Lung (tissue), 10 donors: ENCODE measurements around the gene GOLGA6L9. TPM values are rescaled to one million over a fixed set of nuclear protein-coding genes. Genes with fewer than 3 reads are reported as not detected.
"Not testable (repeated sequence)": the region's sequence is repeated elsewhere in the genome, so short reads cannot be mapped to it uniquely, and the experiment has no call there.

ENCODE experiments used
- ATAC-seq: fragments of 200-7000 bp; cut with Tn5 transposase; one replicate; pipeline ENCODE4 v1.9.1; 2020; ENCODE audit warnings: moderate number of reproducible peaks; ENCODE audit not compliant: insufficient read depth, low FRiP score
- DNase-seq, 3 donors: peaks; one replicate each; pipeline ENCODE4 v3.0.0-alpha.2; 2013 to 2017
- H3K27ac ChIP-seq, 2 donors: one replicate each; pipeline ENCODE4 v1.5.1; 2013; ENCODE audit warnings: mild to moderate bottlenecking in 2 of 2, moderate library complexity in 2 of 2, control low read depth in 1 of 2, inconsistent platforms in 1 of 2, low read depth in 1 of 2, low read length in 1 of 2
- H3K27me3 ChIP-seq, 3 donors: one replicate each; pipeline ENCODE4 v1.5.1; 2013; ENCODE audit warnings: low read length in 2 of 3; ENCODE audit not compliant: control insufficient read depth in 3 of 3, insufficient read depth in 3 of 3
- H3K36me3 ChIP-seq, 4 donors: one replicate each; pipeline ENCODE4 v1.5.1; 2013; ENCODE audit warnings: low read length in 4 of 4, mild to moderate bottlenecking in 1 of 4, moderate library complexity in 1 of 4; ENCODE audit not compliant: control insufficient read depth in 4 of 4, insufficient read depth in 4 of 4
- H3K4me1 ChIP-seq, 5 donors: one replicate each; pipeline ENCODE4 v1.5.1; 2013; ENCODE audit warnings: low read length in 5 of 5, mild to moderate bottlenecking in 2 of 5, moderate library complexity in 1 of 5; ENCODE audit not compliant: control insufficient read depth in 5 of 5, insufficient read depth in 5 of 5
- H3K4me3 ChIP-seq: one replicate; pipeline ENCODE4 v1.5.1; 2013; ENCODE audit warnings: mild to moderate bottlenecking, control low read depth, moderate library complexity
- H3K9ac ChIP-seq, 2 donors: one replicate each; pipeline ENCODE4 v1.5.1; 2013; ENCODE audit warnings: low read length in 2 of 2, control low read depth in 1 of 2; ENCODE audit not compliant: insufficient read depth in 1 of 2
- H3K9me3 ChIP-seq, 4 donors: one replicate each; pipeline ENCODE4 v1.5.1; 2013; ENCODE audit warnings: low read length in 3 of 4, mild to moderate bottlenecking in 1 of 4, moderate library complexity in 1 of 4; ENCODE audit not compliant: control insufficient read depth in 4 of 4, insufficient read depth in 3 of 4
- WGBS, 2 donors: extraction: QIAGEN DNeasy Blood & Tissue Kit; methylation state at CpG; one replicate each; pipeline ENCODE4 v1.1.7; 2013; 5-methylcytosine and 5-hydroxymethylcytosine counted together
- polyA plus RNA-seq, 2 donors: library from polyadenylated mRNA; stranded (reverse); fragments of 200-250 nt; gene quantifications; one replicate each; pipeline ENCODE4 v1.2.1, GENCODE V29; 2013
- total RNA-seq, 2 donors: library from RNA; depleted of rRNA in 1 of 2; stranded (reverse); fragments of >200 nt in 1 of 2; gene quantifications; one replicate each; pipeline ENCODE4 v1.2.1, GENCODE V29; 2014 to 2021
- donor health status: Bipolar disorder and iron deficiency.
- donor health status: healthy.
- donor health status: DM: yes; HTN: yes; CAD: no.

GOLGA6L9 gene
- total and polyA plus RNA-seq, 4 donors = 1.5 to 13.7 (median 8.2) TPM

DNA sequence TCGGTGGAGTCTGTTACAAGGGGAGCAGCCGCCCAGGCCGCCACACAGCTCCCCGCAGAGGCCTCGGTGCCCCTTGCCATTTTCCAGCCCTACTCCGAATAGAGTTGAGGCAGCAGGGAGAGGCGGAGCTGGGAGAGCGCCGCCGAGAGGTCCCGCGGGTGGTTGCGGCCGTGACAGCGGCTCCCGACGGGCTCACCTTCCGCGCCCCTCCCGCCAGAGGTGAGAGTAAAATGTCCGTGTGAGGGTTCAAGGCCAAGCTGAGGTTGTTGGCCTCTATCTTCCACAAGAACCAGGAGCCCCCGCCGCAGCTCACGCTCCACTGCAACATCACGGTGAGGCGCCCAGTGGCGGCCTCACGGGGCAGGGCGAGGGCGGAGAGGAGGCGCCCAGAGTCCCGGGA, 15.8 kb downstream of the GOLGA6L9 start:
- H3K9ac ChIP-seq, H3K9me3 ChIP-seq, ATAC-seq, H3K4me1 ChIP-seq, H3K36me3 ChIP-seq, DNase-seq, H3K4me3 ChIP-seq, H3K27me3 ChIP-seq: not testable (repeated sequence)
- peak overlapping the region in 1 of 2 donors; percentile 70 for H3K27ac ChIP-seq
- WGBS, 2 donors = 1% methylated on average over 12 to 31 of the region's 32 CpGs

DNA sequence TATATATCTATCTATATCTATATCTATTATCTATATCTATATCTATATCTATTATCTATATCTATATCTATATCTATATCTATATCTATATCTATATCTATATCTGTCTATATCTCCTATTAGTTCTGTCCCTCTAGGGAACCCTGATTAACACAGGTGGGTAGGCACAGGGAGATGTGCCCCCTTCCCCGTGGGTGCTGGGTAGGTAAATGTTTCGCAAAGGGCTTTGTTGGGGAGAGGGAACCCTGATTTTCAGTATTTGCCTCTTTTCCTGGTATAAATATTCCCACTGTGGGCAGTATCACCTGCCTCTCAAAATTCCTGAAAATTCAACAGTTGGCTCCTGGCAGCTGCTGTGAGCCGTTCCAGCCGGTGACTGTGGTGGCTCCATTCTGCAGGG, 27.7 kb downstream of the GOLGA6L9 start:
- not testable (repeated sequence) for ATAC-seq, H3K27me3 ChIP-seq, H3K27ac ChIP-seq, H3K9me3 ChIP-seq, H3K4me3 ChIP-seq, H3K9ac ChIP-seq, H3K36me3 ChIP-seq, H3K4me1 ChIP-seq, DNase-seq
- WGBS, 2 donors = 93 to 94% methylated on average over 2 of the region's 4 CpGs

GRCh38 chr15:82465629-82466028, 36.0 kb downstream of the GOLGA6L9 start:
- H3K4me3 ChIP-seq, H3K27ac ChIP-seq, H3K36me3 ChIP-seq, DNase-seq, H3K4me1 ChIP-seq, H3K9ac ChIP-seq, H3K9me3 ChIP-seq, ATAC-seq, H3K27me3 ChIP-seq: not testable (repeated sequence)
- WGBS, 2 donors = no CpG with 5 or more reads among the region's 5 CpGs

DNA sequence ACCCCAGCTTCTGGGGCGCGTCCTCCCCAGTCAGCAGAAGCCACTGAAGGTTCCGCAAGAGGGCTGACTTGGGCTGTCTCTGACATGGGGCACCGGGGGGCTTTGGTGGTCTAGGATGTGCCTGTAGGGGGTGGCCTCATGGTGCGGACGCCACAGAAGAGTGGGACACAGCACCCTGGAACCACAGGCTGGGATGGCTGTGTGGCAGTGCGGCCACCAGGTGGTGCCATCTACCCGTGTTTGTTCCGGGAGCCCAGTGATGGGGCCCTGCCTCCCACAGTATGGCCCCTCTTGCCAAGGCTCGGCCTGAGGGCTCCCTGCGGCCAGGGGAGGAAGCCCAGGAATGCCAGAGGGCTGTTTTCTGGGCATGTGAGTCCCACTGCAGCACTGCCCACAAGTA, 38.6 kb downstream of the GOLGA6L9 start:
- H3K9me3 ChIP-seq, H3K36me3 ChIP-seq, H3K9ac ChIP-seq, DNase-seq, H3K4me1 ChIP-seq, H3K27me3 ChIP-seq, H3K4me3 ChIP-seq, H3K27ac ChIP-seq: not testable (repeated sequence)
- ATAC-seq = peak; percentile 91
- 10 to 14% methylated on average over 3 to 4 of the region's 11 CpGs for WGBS, 2 donors

DNA sequence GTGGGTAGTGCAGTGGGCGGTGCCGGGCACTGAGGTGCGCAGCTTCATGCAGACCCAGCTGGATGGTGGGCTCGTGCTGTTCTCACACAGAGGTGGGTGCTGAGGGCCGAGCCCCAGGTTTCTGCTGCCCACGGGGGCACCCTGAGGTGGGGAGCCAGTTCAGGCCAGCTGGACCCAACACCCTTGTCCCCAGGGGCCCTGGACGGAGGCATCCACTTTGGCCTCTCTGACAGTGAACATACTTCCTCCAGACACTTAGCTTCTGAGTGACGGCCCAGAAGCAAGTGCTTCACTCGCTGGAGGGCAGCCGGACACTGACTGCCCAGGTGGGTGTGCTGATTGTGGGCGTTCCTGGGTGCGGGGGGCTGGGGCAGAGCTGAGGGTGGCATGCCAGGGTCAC, 39.8 kb downstream of the GOLGA6L9 start:
- H3K4me1 ChIP-seq, ATAC-seq, H3K27ac ChIP-seq, H3K36me3 ChIP-seq, DNase-seq, H3K4me3 ChIP-seq, H3K9me3 ChIP-seq, H3K27me3 ChIP-seq, H3K9ac ChIP-seq: not testable (repeated sequence)
- no CpG with 5 or more reads among the region's 12 CpGs for WGBS, 2 donors

DNA sequence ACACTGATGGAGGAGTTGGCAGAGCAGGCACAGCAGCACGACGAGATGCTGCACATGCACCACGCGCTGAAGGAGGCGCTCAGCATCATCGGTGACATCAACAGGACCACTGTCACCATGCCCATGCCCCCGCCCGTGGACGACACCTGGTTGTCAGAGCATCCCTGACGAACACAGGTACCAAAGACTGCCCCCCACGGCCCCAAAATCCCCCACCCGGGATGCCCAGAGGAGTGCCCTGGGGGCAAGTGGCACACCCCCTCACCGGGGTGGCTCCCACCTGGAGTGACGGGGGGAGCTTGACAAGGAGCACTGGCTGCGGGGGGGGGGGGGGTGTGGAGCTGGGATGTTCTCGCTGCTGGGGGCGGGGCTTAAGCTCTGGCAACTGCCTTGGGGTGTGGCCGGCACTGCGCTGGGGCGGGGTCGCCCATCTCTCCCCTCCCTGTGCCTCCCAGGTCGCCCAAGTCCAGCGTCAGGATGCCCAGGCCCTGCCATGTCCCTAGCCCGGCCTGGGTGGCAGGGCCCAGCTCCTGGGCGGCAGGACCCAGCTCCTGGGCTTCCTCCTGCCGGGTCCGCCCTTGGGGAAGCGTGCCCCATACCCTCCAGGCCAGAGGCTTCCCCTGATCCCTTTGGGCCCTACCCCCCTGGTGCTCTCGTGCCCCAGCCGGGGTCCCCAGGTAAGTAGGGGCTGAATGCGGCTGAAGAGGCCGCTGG, 42.8 kb downstream of the GOLGA6L9 start:
- H3K27me3 ChIP-seq, H3K4me3 ChIP-seq, H3K27ac ChIP-seq, H3K36me3 ChIP-seq, H3K9me3 ChIP-seq, H3K4me1 ChIP-seq, ATAC-seq, H3K9ac ChIP-seq: not testable (repeated sequence)
- whole genome bisulfite sequencing, 2 donors = 90 to 92% methylated on average over 26 to 27 of the region's 32 CpGs
- peak in 1 of 3 donors; percentile 10 for DNase-seq

- not testable (repeated sequence) for DNase-seq, H3K36me3 ChIP-seq, H3K4me3 ChIP-seq, H3K9ac ChIP-seq, H3K27ac ChIP-seq, H3K27me3 ChIP-seq, H3K9me3 ChIP-seq, ATAC-seq, H3K4me1 ChIP-seq
- 95 to 96% methylated on average over 16 to 18 of the region's 22 CpGs for WGBS, 2 donors
Observed at GRCh38 chr15:82474596-82475325, 45.1 kb downstream of the GOLGA6L9 start.

DNA sequence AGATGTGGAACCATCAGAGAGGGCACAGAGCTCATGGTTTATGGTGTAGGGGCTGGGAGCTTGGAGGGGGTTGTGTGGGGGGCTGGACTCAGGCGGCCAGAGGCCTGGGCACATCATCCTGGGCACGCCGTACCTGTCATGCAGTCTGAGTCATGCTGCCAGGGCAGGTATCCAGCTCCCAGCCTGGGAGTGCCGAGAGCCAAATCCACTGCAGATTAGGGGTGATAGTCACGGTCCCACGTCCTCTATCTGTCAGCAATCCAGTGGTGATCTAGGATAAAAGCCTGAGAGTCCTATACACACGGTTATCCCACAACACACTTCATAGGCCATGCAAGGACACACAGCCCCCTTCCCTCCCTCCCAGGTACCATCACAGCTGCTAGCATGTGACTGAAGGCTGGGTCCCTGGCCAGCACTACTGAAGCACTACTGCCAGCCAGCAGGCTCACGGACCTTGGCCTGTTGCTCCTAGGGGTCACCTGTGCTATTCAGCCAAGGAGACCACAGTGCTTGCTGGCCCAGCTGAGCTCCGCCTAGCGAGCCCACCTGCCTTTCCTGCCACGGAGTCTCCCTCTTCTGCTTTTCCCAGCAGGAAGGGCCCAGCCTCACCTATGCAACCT, 45.8 kb downstream of the GOLGA6L9 start:
- H3K4me3 ChIP-seq, H3K27me3 ChIP-seq, H3K36me3 ChIP-seq, ATAC-seq, H3K27ac ChIP-seq, H3K4me1 ChIP-seq, H3K9me3 ChIP-seq, H3K9ac ChIP-seq, DNase-seq: not testable (repeated sequence)
- 89% methylated on average over 5 to 7 of the region's 11 CpGs for WGBS, 2 donors
